Measurements from ENCODE around the gene SFTA2. TPM values are rescaled to one million over a fixed set of nuclear protein-coding genes. Genes with fewer than 3 reads are reported as not detected.

The SFTA2 gene
- total and polyA plus RNA-seq, 2 donors (not counting 1 experiment from before 2014, with no cell fraction given) = not detected

DNA sequence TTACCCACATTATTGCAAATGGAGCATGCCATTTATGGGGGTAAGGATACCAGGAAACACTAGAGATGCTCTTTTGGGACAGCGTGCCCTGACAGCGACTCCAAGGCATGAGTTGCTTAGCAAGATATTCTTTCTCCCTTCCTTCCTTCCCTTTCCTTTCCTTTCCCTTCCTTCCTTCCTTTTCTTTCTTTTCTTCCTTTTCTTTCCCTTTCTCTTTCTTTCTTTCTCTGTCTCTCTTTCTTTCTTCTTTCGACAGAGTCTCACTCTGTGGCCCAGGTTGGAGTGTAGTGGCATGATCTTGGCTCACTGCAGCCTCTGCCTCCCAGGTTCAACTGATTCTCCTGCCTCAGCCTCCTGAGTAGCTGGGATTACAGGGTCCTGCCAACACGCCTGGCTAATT is 12.1 kb upstream of the SFTA2 start:
- WGBS (ENCODE audit: insufficient coverage) = 89% methylated on average over 2 of the region's 4 CpGs
- H2AFZ ChIP-seq (ENCODE audit: insufficient read depth, low read depth, low read length, poor library complexity, severe bottlenecking) = no peak overlapping the region
- no peak overlapping the region for H3K4me2 ChIP-seq (replicated peaks; ENCODE audit: low read depth, low read length, poor library complexity, severe bottlenecking)
- no peaks in the 10 kb centered on the region for H3K36me3 ChIP-seq (replicated peaks in 1 of 2; ENCODE audit: control extremely low read depth in 1 of 2, control insufficient read depth in 1 of 2, extremely low read depth in 1 of 2, insufficient read depth in 2 of 2, low read length in 1 of 2)
- Mint-ChIP-seq H3K9me3 (ENCODE audit: insufficient read depth) (no peaks in the 10 kb centered on the region), H3K27ac (no peak overlapping the region), H3K4me1 (no peaks in the 10 kb centered on the region), H3K4me3 (no peak overlapping the region), H3K27me3 (peaks cover 60% of the 10 kb centered on the region)
- ATAC-seq (ENCODE audit: low read depth) = no peak
- H3K9ac ChIP-seq (ENCODE audit: low read length) = no peak overlapping the region
- H3K4me3 ChIP-seq (ENCODE audit: control extremely low read depth in 1 of 5, extremely low read depth in 1 of 5, insufficient read depth in 1 of 5, low read depth in 2 of 5, low read length in 4 of 5) = no peak overlapping the region
- no peaks in the 10 kb centered on the region for H3K9me3 ChIP-seq (ENCODE audit: control extremely low read depth in 1 of 3, control insufficient read depth in 2 of 3, insufficient read depth in 1 of 3, low read length in 2 of 3)
- no peaks in the 10 kb centered on the region for H4K20me1 ChIP-seq (ENCODE audit: control insufficient read depth, insufficient read depth, low read length, poor library complexity, severe bottlenecking)
- no peak for DNase-seq
- H3K4me1 ChIP-seq (ENCODE audit: control insufficient read depth in 2 of 2, insufficient read depth in 2 of 2, low read length in 2 of 2) = no peaks in the 10 kb centered on the region
- CTCF ChIA-PET = no interaction called here
- POLR2A ChIA-PET = no interaction called here
- no peak overlapping the region for H3K27ac ChIP-seq (ENCODE audit: low read length in 2 of 2)
- H3K27me3 ChIP-seq (replicated peaks in 1 of 4; ENCODE audit: control extremely low read depth in 1 of 4, control insufficient read depth in 3 of 4, insufficient read depth in 4 of 4, low read length in 3 of 4) = peaks cover 0 to 68% (median 19%) of the 10 kb centered on the region in 4 experiments
- intact Hi-C loops (cut with micrococcal nuclease) = no loop called here
- TF ChIP-seq EZH2 (IDR thresholded peaks at IDR 0.05; ENCODE audit: borderline replicate concordance, insufficient read depth, low read depth, low read length, poor library complexity, severe bottlenecking) = no peak
- TF ChIP-seq, protein P1, sequence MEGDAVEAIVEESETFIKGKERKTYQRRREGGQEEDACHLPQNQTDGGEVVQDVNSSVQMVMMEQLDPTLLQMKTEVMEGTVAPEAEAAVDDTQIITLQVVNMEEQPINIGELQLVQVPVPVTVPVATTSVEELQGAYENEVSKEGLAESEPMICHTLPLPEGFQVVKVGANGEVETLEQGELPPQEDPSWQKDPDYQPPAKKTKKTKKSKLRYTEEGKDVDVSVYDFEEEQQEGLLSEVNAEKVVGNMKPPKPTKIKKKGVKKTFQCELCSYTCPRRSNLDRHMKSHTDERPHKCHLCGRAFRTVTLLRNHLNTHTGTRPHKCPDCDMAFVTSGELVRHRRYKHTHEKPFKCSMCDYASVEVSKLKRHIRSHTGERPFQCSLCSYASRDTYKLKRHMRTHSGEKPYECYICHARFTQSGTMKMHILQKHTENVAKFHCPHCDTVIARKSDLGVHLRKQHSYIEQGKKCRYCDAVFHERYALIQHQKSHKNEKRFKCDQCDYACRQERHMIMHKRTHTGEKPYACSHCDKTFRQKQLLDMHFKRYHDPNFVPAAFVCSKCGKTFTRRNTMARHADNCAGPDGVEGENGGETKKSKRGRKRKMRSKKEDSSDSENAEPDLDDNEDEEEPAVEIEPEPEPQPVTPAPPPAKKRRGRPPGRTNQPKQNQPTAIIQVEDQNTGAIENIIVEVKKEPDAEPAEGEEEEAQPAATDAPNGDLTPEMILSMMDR (IDR thresholded peaks at IDR 0.05) = no peak
- no peaks in the 10 kb centered on the region for H3K79me2 ChIP-seq (ENCODE audit: control insufficient read depth, insufficient read depth, low read length)

DNA sequence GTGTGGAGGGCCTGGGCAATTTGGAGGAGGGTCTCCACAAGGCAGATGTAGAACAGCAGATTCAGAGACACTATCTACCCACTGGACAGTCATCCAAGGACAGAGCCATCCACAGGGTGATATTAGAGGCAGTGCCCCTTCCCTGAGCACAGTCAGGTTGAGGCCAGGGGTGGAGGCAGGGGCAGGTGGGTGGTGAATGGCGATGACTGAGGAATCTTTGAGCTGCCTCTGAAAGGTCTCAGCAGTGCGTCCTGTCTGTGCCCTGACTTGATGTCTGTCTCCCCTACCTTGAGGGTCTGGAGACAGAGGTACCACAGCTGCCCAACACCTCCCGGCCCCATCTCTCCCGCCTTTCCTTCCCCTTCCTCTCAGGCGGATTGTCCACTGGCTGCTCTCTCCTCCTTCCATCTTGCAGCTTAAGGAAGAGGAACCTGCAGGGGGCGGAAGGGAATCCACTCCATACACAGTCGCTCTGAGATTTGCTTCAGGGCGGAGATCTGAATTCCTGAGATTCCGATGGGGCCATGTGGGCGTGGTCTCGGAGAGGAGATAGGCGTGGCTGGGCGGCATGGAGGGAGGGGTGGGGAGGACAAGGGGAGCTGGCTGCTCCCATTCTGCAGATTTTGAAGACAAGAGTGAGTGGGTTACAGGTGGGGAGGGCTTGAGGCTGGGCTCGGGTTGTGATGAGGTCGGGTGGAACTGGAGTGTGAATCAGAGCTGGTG is 10.5 kb upstream of the SFTA2 start:
- intact Hi-C loops (cut with micrococcal nuclease) = no loop called here
- H3K4me3 Mint-ChIP-seq = no peak overlapping the region
- no peak for DNase-seq
- no peaks in the 10 kb centered on the region for H3K9me3 ChIP-seq (ENCODE audit: control extremely low read depth in 1 of 3, control insufficient read depth in 2 of 3, insufficient read depth in 1 of 3, low read length in 2 of 3)
- no peaks in the 10 kb centered on the region for H4K20me1 ChIP-seq (ENCODE audit: control insufficient read depth, insufficient read depth, low read length, poor library complexity, severe bottlenecking)
- H3K79me2 ChIP-seq (ENCODE audit: control insufficient read depth, insufficient read depth, low read length) = no peaks in the 10 kb centered on the region
- no peak overlapping the region for H3K9ac ChIP-seq (ENCODE audit: low read length)
- no peak overlapping the region for H3K4me3 ChIP-seq (ENCODE audit: control extremely low read depth in 1 of 5, extremely low read depth in 1 of 5, insufficient read depth in 1 of 5, low read depth in 2 of 5, low read length in 4 of 5)
- H3K4me2 ChIP-seq (replicated peaks; ENCODE audit: low read depth, low read length, poor library complexity, severe bottlenecking) = no peak overlapping the region
- no peaks in the 10 kb centered on the region for H3K9me3 Mint-ChIP-seq (ENCODE audit: insufficient read depth)
- no peaks in the 10 kb centered on the region for H3K36me3 ChIP-seq (replicated peaks in 1 of 2; ENCODE audit: control extremely low read depth in 1 of 2, control insufficient read depth in 1 of 2, extremely low read depth in 1 of 2, insufficient read depth in 2 of 2, low read length in 1 of 2)
- H3K4me1 Mint-ChIP-seq = no peaks in the 10 kb centered on the region
- TF ChIP-seq EZH2 (IDR thresholded peaks at IDR 0.05; ENCODE audit: borderline replicate concordance, insufficient read depth, low read depth, low read length, poor library complexity, severe bottlenecking) = no peak
- TF ChIP-seq, protein P1 (IDR thresholded peaks at IDR 0.05) = no peak
- H3K27ac ChIP-seq (ENCODE audit: low read length in 2 of 2) = no peak overlapping the region
- H2AFZ ChIP-seq (ENCODE audit: insufficient read depth, low read depth, low read length, poor library complexity, severe bottlenecking) = no peak overlapping the region
- ATAC-seq (ENCODE audit: low read depth) = no peak
- H3K27me3 ChIP-seq (replicated peaks in 1 of 4; ENCODE audit: control extremely low read depth in 1 of 4, control insufficient read depth in 3 of 4, insufficient read depth in 4 of 4, low read length in 3 of 4) = peaks cover 0 to 59% (median 18%) of the 10 kb centered on the region in 4 experiments
- H3K4me1 ChIP-seq (ENCODE audit: control insufficient read depth in 2 of 2, insufficient read depth in 2 of 2, low read length in 2 of 2) = no peaks in the 10 kb centered on the region
- CTCF ChIA-PET = no interaction called here
- H3K27me3 Mint-ChIP-seq = peaks cover 47% of the 10 kb centered on the region
- WGBS (ENCODE audit: insufficient coverage) = 17% methylated on average over 13 of the region's 15 CpGs
- POLR2A ChIA-PET = no interaction called here
- H3K27ac Mint-ChIP-seq = no peak overlapping the region

Data from B cell (primary cell).